ENCODE results near the gene ABR.
"Not testable (repeated sequence)": the region's sequence is repeated elsewhere in the genome, so short reads cannot be mapped to it uniquely, and the experiment has no call there.

Gene ABR

DNA sequence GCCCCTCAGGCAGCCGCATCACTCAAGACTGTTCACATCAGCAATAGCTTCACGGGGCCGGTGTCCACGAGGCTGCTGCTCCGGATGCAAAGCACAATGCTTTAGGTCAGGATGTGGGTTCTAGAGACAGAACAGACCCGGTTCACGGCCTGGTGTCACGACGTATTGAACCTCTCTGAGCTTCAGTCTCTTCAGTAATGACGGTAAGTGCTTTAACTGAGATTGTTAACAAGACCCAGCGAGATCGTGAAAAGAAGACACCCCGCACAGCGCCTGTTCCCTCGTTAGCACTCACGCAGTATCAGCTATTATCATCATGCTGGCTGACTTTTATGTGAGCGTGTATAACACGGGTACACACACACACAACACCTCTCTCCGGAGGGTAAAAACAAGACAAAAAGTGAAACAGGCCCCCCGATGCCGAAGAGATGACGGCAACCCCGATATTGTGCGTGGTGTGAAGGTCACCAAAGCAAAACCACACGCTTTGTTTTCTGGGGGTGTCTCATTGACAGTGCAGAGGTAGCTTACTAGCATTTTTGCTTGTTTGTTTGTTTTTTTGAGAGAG lies 21.4 kb upstream of the ABR start:
- no peak overlapping the region for H3K9ac ChIP-seq
- H3K27ac ChIP-seq = no peak overlapping the region
- peaks cover 8% of the 10 kb centered on the region for H3K4me1 ChIP-seq (ENCODE audit: low read depth, poor library complexity, severe bottlenecking)
- peaks cover 26% of the 10 kb centered on the region for H3K27me3 ChIP-seq (ENCODE audit: insufficient read depth, low read depth)
- no peaks in the 10 kb centered on the region for H3K79me2 ChIP-seq (ENCODE audit: insufficient read depth, low read depth)
- TF ChIP-seq CTCF (conservative IDR thresholded peaks at IDR 0.05; ENCODE audit: low read depth, low read length) = no peak
- no peak overlapping the region for H2AFZ ChIP-seq (ENCODE audit: low read depth)
- no peaks in the 10 kb centered on the region for H4K20me1 ChIP-seq (ENCODE audit: insufficient read depth)
- H3K36me3 ChIP-seq (ENCODE audit: insufficient read depth) = no peaks in the 10 kb centered on the region
- H3K4me3 ChIP-seq (IDR thresholded peaks at IDR 0.05; ENCODE audit: insufficient read depth, low read depth, low read length) = no peak overlapping the region
- no peak overlapping the region for H3K4me2 ChIP-seq

GRCh38 chr17:1199271-1199743 lies 19.5 kb upstream of the ABR start:
- H4K20me1 ChIP-seq (ENCODE audit: insufficient read depth); H3K9ac ChIP-seq; H3K36me3 ChIP-seq (ENCODE audit: insufficient read depth); H2AFZ ChIP-seq (ENCODE audit: low read depth); H3K4me2 ChIP-seq; H3K4me3 ChIP-seq (IDR thresholded peaks at IDR 0.05; ENCODE audit: insufficient read depth, low read depth, low read length); H3K4me1 ChIP-seq (ENCODE audit: low read depth, poor library complexity, severe bottlenecking); H3K27ac ChIP-seq; H3K79me2 ChIP-seq (ENCODE audit: insufficient read depth, low read depth): not testable (repeated sequence)
- H3K27me3 ChIP-seq (ENCODE audit: insufficient read depth, low read depth) = peaks cover 20% of the 10 kb centered on the region; the same call in 1 of the 2 replicates

DNA sequence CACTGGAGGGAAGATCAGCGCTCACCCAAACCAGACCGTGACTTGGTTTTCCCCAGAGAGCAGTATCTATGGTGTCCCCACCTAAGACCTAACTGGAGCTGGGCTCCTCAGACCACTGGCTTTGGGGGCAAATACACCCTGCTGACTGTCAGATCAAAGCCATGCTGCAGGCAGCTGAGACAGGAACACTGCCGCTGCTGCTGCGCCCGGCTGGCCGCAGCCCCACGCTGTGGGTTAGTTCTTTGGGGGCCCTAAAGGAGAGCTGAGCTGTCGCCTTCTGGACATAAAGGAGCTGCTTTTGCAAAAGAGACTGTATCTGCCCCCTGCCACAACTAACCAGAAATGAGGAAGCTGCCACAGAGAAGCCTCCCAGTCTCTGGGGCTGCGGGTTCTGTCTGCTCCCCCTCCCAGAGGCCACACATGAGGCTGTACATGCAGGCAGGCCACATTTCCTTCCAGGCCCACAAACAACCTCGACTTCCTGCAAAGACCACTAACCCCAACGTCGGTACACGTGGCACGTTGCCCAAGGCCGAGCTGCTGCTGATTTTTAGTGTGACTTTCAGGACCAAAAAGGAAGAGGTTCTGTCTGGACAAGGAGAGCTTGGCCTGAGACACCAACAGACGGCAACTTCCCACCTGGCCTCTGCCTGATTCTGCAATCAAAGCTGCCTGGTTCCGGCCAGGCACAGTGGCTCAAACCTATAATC lies 18.2 kb upstream of the ABR start:
- TF ChIP-seq CTCF (conservative IDR thresholded peaks at IDR 0.05; ENCODE audit: low read depth, low read length) = no peak
- Histone ChIP-seq H3K27ac (no peak overlapping the region), H3K4me3 (IDR thresholded peaks at IDR 0.05; ENCODE audit: insufficient read depth, low read depth, low read length) (no peak overlapping the region), H3K36me3 (ENCODE audit: insufficient read depth) (no peaks in the 10 kb centered on the region), H3K4me2 (no peak overlapping the region), H2AFZ (ENCODE audit: low read depth) (no peak overlapping the region), H3K9ac (no peak overlapping the region), H3K27me3 (ENCODE audit: insufficient read depth, low read depth) (peaks cover 30% of the 10 kb centered on the region), H3K79me2 (ENCODE audit: insufficient read depth, low read depth) (no peaks in the 10 kb centered on the region), H3K4me1 (ENCODE audit: low read depth, poor library complexity, severe bottlenecking) (peaks cover 6% of the 10 kb centered on the region), H4K20me1 (ENCODE audit: insufficient read depth) (no peaks in the 10 kb centered on the region)

GRCh38 chr17:1197379-1197778 lies 17.6 kb upstream of the ABR start:
- Histone ChIP-seq H3K4me2 (no peak overlapping the region), H3K4me1 (ENCODE audit: low read depth, poor library complexity, severe bottlenecking) (peaks cover 6% of the 10 kb centered on the region), H3K9ac (no peak overlapping the region), H3K79me2 (ENCODE audit: insufficient read depth, low read depth) (no peaks in the 10 kb centered on the region), H4K20me1 (ENCODE audit: insufficient read depth) (no peaks in the 10 kb centered on the region), H2AFZ (ENCODE audit: low read depth) (no peak overlapping the region), H3K4me3 (IDR thresholded peaks at IDR 0.05; ENCODE audit: insufficient read depth, low read depth, low read length) (no peak overlapping the region), H3K36me3 (ENCODE audit: insufficient read depth) (no peaks in the 10 kb centered on the region), H3K27me3 (ENCODE audit: insufficient read depth, low read depth) (peaks cover 35% of the 10 kb centered on the region), H3K27ac (no peak overlapping the region)
- no peak for TF ChIP-seq CTCF (conservative IDR thresholded peaks at IDR 0.05; ENCODE audit: low read depth, low read length)

GRCh38 chr17:1196946-1197345 lies 17.2 kb upstream of the ABR start:
- H4K20me1 ChIP-seq (ENCODE audit: insufficient read depth) = no peaks in the 10 kb centered on the region

More at GRCh38 chr17:1196946-1197345, 17.2 kb upstream of the ABR start:
- Histone ChIP-seq H3K36me3 (ENCODE audit: insufficient read depth) (no peaks in the 10 kb centered on the region), H3K4me3 (IDR thresholded peaks at IDR 0.05; ENCODE audit: insufficient read depth, low read depth, low read length) (no peak overlapping the region), H3K9ac (no peak overlapping the region), H3K4me1 (ENCODE audit: low read depth, poor library complexity, severe bottlenecking) (peaks cover 6% of the 10 kb centered on the region), H3K27ac (no peak overlapping the region), H2AFZ (ENCODE audit: low read depth) (no peak overlapping the region), H3K27me3 (ENCODE audit: insufficient read depth, low read depth) (peaks cover 38% of the 10 kb centered on the region), H3K79me2 (ENCODE audit: insufficient read depth, low read depth) (no peaks in the 10 kb centered on the region), H3K4me2 (no peak overlapping the region)
- no peak for TF ChIP-seq CTCF (conservative IDR thresholded peaks at IDR 0.05; ENCODE audit: low read depth, low read length)
